Measurements from ENCODE around the gene NPC2. TPM values are rescaled to one million over a fixed set of nuclear protein-coding genes. Genes with fewer than 3 reads are reported as not detected.

The NPC2 gene
- total RNA-seq, 2 donors from 2014 or later = 194 to 242 TPM

DNA sequence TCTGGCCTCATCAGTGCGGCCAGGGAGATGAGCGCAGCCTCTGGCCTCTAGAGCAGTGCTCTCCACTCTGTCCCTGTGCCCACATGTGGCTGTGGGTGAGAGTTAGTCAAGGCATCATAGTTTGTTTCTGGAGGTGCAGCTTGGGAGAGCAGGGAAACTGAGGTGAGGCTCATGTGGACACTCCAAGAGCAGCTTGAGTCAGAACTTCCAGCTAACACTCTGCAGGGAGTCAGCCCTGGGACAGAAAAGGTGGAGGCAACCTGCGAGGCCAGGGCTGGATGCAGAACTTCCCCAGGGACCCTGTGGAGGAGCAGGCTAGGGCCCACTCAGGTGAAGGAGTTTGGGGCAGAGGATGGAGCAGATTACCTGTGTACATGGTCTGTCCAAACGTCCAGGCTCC, 11.3 kb upstream of the NPC2 start:
- Histone ChIP-seq H3K27ac (no peak overlapping the region), H3K4me1 (peaks cover 0 to 3% of the 10 kb centered on the region in 2 donors), H3K36me3 (peaks cover 21% of the 10 kb centered on the region), H3K4me3 (no peak overlapping the region), H3K9me3 (no peaks in the 10 kb centered on the region), H3K27me3 (no peaks in the 10 kb centered on the region)
- TF ChIP-seq CTCF (IDR thresholded peaks at IDR 0.05) = no peak
- DNase-seq (ENCODE audit: low spot score) = no peak

GRCh38 chr14:74503938-74504335, 10.8 kb upstream of the NPC2 start:
- DNase-seq (ENCODE audit: low spot score) = no peak
- no peak overlapping the region for H3K27ac ChIP-seq
- peaks cover 16% of the 10 kb centered on the region for H3K36me3 ChIP-seq
- TF ChIP-seq CTCF (IDR thresholded peaks at IDR 0.05) = no peak
- no peaks in the 10 kb centered on the region for H3K27me3 ChIP-seq
- peaks cover 0 to 3% of the 10 kb centered on the region in 2 donors for H3K4me1 ChIP-seq
- no peak overlapping the region for H3K4me3 ChIP-seq
- H3K9me3 ChIP-seq = no peaks in the 10 kb centered on the region

DNA sequence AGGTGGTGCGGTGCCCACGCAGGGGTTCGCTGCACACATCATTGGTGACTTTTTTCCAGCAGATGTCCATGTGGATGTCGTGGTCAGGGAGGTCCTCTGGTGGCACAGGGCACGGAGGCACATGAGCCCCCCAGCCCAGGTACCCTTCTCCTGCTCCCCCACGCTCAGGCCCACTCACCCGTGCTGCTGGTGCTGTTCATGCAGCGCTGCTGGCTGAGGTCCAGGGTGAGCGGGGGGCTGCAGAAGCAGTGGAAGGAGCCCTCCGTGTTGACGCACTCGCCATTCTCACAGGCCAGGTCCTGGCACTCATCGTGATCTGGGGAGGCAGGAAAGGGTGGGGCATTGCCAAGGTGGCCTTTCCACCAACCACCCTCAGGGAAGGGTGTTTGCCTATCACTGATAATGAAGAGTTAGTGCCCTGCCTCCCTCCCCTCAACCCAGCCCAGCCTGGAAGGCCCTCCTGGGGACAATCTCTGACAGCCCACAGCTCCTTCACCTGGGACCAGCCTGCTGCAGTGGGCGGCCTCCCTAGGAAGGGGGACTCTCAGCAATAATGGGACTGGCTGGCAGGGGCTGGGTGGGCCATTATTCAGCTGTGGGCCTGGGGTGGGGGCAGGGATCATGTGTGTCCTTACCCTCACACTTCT, 10.3 kb upstream of the NPC2 start:
- Histone ChIP-seq H3K9me3 (no peaks in the 10 kb centered on the region), H3K4me3 (no peak overlapping the region), H3K27ac (no peak overlapping the region), H3K27me3 (no peaks in the 10 kb centered on the region), H3K4me1 (peaks cover 0 to 3% of the 10 kb centered on the region in 2 donors), H3K36me3 (peaks cover 15% of the 10 kb centered on the region)
- no peak for TF ChIP-seq CTCF (IDR thresholded peaks at IDR 0.05)
- no peak for DNase-seq (ENCODE audit: low spot score)

DNA sequence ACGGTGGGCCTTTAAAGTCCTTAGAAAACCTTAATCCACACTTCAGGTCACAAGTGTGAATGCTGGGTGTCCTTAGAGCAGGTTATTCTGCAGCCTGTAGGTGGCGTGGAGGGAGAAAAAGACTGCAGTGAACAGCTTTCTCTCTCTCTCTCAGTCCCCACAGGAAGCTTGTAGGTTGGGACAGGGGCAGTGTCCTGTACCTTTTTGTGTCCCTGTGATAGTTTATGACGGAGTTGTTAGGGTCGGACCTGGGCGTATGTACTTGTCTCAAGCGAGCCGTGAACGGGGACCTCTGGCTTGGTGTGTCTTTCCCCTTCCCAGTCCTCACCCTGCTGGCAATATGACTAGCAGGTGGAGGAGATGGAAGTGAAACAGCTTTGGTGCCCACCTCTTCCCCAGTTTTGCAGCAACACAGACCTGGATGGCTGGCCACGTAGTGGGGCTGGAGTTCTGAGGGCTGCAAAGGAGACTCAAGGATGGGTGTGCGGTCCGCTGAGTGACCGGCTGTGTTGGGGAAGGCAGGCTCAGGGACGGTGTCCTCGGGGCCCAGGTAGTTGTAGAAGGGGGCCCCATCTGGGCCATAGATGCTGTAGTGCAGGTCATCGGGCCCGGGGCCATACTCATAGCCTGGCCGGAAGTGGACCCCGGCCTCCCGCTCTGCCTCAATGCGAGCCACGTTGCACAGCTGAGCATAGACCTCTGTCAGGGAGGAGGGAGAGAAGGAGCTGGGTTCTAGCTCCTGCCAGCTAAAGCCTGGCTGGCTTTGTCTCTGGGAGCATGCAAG, 9.3 kb upstream of the NPC2 start:
- H3K27me3 ChIP-seq = no peaks in the 10 kb centered on the region
- peaks cover 15% of the 10 kb centered on the region for H3K36me3 ChIP-seq
- TF ChIP-seq CTCF (IDR thresholded peaks at IDR 0.05) = peak in 1 of 2 donors; percentile 44
- peaks cover 0 to 3% of the 10 kb centered on the region in 2 donors for H3K4me1 ChIP-seq
- H3K9me3 ChIP-seq = no peaks in the 10 kb centered on the region
- H3K27ac ChIP-seq = no peak overlapping the region
- no peak overlapping the region for H3K4me3 ChIP-seq
- DNase-seq (ENCODE audit: low spot score) = peak; percentile 47

- no peaks in the 10 kb centered on the region for H3K9me3 ChIP-seq
- no peak for DNase-seq (ENCODE audit: low spot score)
- no peaks in the 10 kb centered on the region for H3K4me1 ChIP-seq
- H3K27ac ChIP-seq = no peak overlapping the region
- no peaks in the 10 kb centered on the region for H3K27me3 ChIP-seq
- H3K36me3 ChIP-seq = peaks cover 11% of the 10 kb centered on the region
- no peak for TF ChIP-seq CTCF (IDR thresholded peaks at IDR 0.05)
- H3K4me3 ChIP-seq = no peak overlapping the region
These were observed 8.6 kb upstream of the NPC2 start for GRCh38 chr14:74501691-74502090.
